ENCODE results near the gene SSBP2.
"Not testable (repeated sequence)": the region's sequence is repeated elsewhere in the genome, so short reads cannot be mapped to it uniquely, and the experiment has no call there.

The SSBP2 gene

DNA sequence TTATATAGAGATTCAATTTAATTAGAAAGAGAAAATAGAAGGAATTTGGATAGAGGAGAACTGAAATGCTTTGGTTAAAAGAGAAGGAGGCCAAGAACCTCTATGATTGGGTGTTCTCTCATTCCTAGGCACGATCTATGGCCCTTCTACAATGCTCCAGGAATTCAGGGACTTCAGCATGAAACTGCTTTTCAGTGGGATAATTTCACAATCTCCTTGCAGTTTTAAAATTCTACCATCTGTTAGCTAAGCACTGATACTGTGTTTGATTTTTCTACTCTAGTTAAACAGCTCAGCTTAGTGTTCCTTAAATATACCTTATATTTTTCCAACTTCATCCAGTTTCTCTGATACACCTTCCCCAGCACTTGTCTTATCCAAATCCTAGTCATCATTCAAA lies 141.9 kb downstream of the SSBP2 start:
- intact Hi-C loops (cut with DNase I), result no loop called here
- DNase-seq, result no peak

- intact Hi-C loops (cut with DNase I), result no loop called here
- DNase-seq, result no peak
Observed at GRCh38 chr5:81607693-81608092, 143.2 kb downstream of the SSBP2 start.

DNA sequence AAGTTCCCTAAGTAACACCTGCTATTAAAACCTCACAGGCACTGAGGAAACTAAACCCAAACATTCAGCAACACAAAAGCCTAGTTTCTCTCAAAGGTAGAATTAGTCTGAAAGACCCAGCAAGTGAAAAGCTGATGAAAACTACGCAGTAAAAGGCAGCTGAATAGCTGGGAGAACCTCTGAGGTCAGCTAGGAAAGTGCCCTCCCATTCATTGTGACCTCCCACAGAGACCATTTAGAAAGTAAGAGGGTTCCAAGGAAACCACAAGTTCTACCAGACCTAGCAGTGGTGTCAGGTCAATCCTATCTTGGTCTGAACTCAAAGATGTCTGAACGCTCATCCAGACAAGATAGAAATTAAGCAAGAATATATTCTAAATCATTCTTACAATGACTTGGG lies 144.7 kb downstream of the SSBP2 start:
- intact Hi-C loops (cut with DNase I), result no loop called here
- no peak for DNase-seq

- intact Hi-C loops (cut with DNase I), result no loop called here
- no peak for DNase-seq
Observed at GRCh38 chr5:81605299-81605698, 145.6 kb downstream of the SSBP2 start.

DNA sequence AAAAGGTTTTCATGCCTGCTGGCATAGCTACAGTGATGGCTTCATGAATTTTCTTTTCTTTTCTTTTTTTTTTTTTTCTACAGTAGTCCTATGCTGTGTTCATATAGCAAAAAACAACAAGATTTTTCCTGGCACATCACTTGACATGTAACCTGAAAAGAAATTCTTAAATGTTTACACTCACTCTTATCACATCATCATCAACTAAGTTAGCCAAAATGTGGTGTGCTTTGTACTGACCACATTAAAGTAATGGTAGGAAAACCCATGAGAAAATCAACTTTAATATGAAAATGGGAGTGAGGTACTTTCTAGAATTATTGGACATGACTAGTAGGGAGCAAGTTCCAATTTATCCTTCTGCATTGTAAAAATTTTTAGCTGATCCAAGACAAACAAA lies 146.7 kb downstream of the SSBP2 start:
- DNase-seq, result no peak
- intact Hi-C loops (cut with DNase I), result no loop called here

- no peak for DNase-seq
- intact Hi-C loops (cut with DNase I), result no loop called here
Observed at GRCh38 chr5:81601919-81602318, 149.0 kb downstream of the SSBP2 start.

- peak in 1 of 10 donors; percentile 54 for DNase-seq
- intact Hi-C loops (cut with DNase I), result not testable (repeated sequence)
Observed at GRCh38 chr5:81592085-81592484, 158.8 kb downstream of the SSBP2 start.

GRCh38 chr5:81590498-81591384 lies 160.2 kb downstream of the SSBP2 start:
- intact Hi-C loops (cut with DNase I), result no loop called here

GRCh38 chr5:81579262-81579924 lies 171.5 kb downstream of the SSBP2 start:
- DNase-seq, result no peak
- intact Hi-C loops (cut with DNase I), result no loop called here

More at GRCh38 chr5:81590498-81591384, 160.2 kb downstream of the SSBP2 start:
- DNase-seq, result no peak

DNA sequence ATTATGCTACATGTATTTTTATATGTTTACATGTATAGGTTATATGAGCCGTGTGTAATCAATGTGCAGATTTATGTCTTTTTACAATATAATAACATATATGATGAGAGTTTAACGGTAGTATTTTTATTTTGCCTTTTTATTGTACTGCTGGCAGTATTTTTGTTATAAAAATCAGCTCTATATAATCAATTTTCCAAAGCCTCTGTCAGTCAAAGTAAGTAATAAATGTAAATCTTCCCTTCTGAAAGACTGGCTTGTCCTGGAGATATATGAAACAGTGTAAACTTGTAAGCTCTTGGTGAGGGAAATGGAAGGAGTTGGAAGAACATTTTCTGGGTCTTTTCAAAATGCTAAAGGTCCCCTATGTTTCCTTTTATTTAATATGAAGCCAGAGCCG lies 173.8 kb downstream of the SSBP2 start:
- intact Hi-C loops (cut with DNase I), result no loop called here
- no peak for DNase-seq

- intact Hi-C loops (cut with DNase I), result no loop called here
- no peak for DNase-seq
Observed at GRCh38 chr5:81575924-81576323, 175.0 kb downstream of the SSBP2 start.

DNA sequence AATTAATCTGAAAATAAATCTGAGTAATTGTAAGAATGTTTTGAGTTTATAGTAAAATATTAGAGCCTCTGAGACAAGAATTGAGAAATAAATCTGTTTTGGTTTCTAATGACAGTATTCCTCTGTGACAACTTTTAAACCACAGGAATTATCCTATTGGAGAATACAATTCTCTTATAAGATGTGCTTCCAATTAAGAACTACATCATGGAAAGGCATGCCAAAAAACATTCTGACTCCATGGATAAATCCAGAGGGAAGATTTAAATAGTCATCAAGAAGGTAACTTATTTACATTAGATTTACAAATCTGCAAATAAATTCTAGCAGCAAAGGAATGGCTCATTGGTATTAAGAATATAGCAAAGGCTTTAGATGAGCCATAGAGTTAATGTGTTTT lies 178.7 kb downstream of the SSBP2 start:
- intact Hi-C loops (cut with DNase I), result no loop called here
- no peak for DNase-seq

DNA sequence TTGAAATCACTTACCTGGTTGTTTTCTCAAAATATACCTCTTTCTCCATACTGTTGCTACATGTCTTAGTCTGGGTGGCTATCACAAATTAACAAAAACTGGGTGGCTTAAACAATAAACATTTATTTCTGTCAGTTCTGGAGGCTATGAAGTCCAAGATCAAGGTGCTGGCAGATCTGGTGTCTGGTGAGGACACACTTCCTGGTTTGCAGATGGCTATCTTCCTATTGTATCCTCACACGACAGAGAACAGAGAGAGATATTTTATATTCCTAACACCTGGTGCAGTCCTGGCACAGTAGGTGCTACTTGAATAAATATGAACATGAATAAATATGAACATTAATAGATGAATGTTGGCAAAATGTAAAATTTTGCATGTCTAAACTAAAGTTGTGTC lies 192.7 kb downstream of the SSBP2 start:
- DNase-seq, result no peak
- intact Hi-C loops (cut with DNase I), result no loop called here

- no peak for DNase-seq
- intact Hi-C loops (cut with DNase I), result no loop called here
Observed at GRCh38 chr5:81556809-81557208, 194.1 kb downstream of the SSBP2 start.

GRCh38 chr5:81555865-81556264 lies 195.0 kb downstream of the SSBP2 start:
- DNase-seq, result no peak
- intact Hi-C loops (cut with DNase I), result no loop called here

DNA sequence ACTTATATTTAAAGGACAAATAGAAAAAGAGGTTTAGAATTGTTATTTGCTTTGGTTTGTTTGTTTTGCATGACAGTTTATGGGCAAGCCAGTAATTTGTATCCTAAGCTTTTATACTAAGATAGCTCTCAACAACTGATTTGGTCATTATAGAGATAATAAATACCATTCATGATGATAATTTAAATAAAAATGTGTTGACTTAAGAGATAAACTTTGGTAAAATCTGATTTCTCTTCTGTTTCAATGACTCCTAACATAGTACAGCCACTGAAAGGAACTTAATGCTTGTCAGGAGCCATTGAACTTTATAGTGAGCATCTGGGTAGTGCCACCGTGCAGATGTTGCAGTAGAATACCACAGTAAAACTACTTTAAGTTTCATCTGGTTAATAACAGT lies 196.2 kb downstream of the SSBP2 start:
- no peak for DNase-seq
- intact Hi-C loops (cut with DNase I), result no loop called here

DNA sequence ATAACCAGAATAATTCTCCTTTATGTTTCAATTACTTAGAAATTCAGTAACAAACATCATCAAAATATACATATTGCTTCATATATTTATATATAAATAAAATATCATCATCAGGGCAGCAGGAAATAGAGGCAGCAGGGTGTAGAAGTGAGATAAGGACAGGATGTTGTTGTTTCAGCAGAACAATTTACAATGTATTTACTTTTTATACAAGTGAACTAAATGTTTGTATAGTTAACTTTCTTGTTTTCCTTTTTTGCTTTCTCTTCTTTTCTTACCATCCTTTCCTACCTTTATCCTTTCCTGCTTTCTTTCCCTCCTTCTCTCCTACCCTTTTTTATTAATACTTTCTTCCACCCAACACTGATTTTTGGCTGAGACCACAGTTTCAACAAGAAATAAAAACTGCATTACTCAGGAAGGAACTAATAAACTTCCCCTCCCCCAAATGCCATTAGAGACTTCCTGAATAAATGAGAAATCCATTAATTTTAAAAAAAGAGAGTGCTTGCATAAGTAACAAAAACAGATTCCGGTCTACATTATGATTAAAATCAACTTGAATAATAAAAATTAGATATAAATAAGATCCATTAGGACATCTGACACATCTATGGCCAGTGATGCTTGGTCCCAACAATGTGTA lies 197.2 kb downstream of the SSBP2 start:
- intact Hi-C loops (cut with DNase I), result no loop called here

DNA sequence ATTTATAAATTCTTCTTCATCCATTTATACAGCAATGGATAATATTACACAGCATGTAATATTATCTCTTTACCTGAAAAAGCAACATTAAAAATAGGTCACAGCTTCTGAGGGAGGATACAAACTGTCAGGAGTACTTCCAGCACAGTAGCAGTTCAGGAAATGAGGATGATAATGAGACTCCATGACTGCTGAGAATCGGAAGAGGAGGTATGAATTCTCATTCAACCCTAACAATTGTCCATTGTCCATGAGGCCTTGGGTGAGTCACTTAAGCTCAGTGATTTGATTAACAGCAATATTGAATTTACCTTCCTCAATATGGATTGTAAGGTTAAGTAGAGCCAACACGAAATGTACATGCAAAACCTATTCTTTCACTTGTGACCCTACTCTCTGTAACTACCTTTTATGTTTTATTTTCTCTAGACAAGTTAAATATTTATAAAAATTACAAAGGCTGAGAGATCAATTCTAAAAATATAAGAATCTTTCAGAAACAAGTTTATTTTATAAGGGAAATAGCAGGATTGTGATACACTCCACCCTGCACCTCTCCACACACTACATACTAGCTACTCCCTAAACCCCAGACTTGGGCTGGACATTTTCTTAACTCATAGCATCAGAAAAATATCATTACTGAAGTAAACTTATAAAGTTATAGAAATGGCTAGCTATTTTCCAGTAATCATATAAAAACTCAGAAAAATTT lies 197.9 kb downstream of the SSBP2 start:
- DNase-seq, result no peak

More for the DNA sequence above, 197.2 kb downstream of the SSBP2 start:
- DNase-seq, result no peak

DNA sequence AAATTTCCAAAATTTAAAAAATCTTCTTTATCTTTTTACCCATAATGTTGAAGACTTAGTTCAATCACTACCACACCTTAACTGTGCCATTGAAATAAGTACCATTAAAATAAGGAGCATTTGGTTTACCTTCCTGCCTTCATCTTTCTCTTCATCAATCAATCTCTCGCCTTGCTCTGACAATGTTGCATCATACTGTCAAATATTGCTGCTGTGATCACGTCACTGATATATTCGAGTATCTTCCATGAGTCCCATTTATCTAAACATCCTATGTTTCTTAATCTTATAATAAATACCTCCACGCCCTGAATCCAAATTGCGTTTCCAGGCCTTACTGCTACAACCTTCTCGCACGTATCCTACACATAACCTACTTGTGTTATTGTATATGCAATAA lies 201.8 kb downstream of the SSBP2 start:
- intact Hi-C loops (cut with DNase I), result no loop called here
- no peak for DNase-seq

More for the DNA sequence above, 197.9 kb downstream of the SSBP2 start:
- intact Hi-C loops (cut with DNase I), result no loop called here

- DNase-seq, result no peak
- intact Hi-C loops (cut with DNase I), result no loop called here
Observed at GRCh38 chr5:81547001-81547400, 203.9 kb downstream of the SSBP2 start.

GRCh38 chr5:81545911-81546310 lies 205.0 kb downstream of the SSBP2 start:
- no peak for DNase-seq
- intact Hi-C loops (cut with DNase I), result no loop called here

Measured in posterior cingulate gyrus (tissue), 11 donors.